GM19035 (cell line): Measurements from ENCODE around the gene SNF8.

ENCODE experiments used
- ATAC-seq: cut with Tn5 transposase; IDR thresholded peaks from one replicate; pipeline ENCODE4 v1.9.1; 2021; ENCODE audit not compliant: unreplicated experiment

The SNF8 gene

DNA sequence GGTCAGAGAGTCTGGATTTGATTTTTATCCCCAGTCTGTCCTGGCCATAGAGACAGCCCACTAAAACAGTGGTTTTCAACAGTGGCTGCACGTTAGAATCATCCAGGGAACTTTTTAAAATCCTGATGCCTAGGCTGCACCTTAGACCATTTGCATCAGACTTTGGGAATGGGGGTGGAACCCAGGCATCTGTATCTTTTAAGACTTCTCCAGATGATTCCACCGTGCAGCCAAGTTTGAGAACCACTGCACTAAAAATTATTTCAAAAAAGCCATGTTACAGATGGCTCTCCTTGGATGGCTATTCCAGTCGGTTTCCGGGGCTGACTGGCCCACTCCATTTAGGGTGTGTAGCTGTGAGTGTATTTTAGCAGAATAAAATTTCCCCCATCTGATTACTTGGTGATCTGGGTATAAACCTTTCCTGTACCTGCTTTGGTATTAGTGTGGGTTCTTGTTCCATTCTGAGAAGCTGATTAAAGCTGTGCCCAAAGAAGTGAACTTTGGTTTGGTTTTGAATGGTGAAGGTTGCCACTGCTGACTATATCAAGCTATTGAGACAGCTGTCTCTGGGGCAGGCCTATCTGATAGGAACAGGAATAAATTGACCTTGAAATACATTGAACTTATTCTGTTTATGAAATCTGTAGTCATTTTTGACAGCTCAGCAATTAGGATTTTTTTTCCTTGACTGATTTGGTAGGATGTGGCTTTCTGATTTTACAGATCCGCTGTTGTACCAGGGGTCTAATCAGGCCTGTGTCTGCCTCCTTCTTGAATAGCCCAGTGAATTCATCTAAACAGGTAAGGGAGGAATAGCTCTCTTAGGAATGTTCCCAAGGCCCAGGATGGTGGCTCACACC, 50.8 kb downstream of the SNF8 start:
- ATAC-seq = no peak

DNA sequence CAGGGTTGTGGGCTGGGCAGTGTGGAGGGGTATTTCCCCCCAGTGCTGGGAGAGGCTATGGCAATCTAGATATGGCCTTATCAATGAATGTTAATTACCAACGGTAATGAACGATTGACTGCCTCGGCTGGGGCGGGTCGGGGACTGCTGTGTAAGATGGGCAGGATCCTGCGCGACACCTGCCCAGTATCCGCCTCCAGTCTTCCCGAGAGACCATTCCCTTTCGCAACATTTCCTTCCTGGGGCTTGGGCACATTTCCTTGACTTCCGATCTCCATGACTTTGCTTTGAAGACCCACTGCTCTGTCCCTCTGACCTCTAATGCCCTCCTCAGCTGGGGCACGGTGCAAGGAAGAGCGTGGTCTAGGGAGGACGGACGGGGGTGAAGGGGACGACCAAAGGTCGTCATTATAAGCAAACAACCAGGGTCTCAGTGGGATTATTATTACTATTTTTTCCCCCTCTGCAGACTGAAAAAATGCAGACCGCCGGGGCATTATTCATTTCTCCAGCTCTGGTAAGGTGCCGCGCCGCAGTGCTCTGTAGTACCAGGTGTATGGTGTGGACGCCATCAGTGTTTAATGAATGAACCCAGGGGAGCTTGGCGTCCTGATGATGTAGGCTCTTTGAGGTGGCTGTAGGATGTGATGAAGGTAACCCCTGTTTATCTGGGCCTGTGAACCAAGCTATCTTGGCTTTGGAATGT, 51.5 kb downstream of the SNF8 start:
- no peak for ATAC-seq

DNA sequence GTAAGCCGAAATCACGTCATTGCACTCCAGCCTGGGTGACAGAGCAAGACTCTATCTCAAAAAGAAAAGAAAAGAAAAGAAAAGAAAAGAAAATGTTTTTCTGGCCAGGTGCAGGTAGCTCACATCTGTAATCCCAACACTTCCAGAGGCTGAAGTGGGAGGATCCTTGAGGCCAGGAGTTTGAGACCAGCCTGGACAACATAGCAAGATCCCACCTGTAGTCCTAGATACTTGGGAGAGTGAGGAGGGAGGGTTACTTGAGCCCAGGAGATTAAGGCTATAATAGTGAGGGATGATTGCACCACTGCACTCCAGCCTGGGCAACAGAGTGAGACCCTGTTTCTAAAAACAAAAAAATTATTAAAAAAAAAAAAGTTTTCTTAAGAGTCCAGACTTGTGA, 54.6 kb downstream of the SNF8 start:
- ATAC-seq = no peak

DNA sequence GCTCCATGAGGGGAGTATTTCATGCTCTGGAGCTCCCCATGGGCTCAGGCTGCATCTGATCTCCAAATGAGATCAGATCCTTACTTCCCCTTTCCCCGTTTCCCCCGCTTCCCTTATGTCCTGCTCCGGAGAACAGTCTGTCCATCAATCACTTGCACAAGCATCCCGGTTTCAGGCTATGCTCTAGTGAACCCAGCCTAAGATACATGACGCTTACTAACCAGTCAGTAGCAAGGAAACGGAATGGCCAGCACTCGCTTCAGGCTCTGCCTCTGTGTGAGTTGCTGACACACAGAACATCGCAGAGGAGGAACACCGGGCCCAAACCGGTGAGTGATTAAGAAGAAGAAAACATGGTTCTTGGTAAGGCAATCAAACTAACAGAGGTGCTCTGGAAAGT, 61.5 kb downstream of the SNF8 start:
- ATAC-seq = no peak

DNA sequence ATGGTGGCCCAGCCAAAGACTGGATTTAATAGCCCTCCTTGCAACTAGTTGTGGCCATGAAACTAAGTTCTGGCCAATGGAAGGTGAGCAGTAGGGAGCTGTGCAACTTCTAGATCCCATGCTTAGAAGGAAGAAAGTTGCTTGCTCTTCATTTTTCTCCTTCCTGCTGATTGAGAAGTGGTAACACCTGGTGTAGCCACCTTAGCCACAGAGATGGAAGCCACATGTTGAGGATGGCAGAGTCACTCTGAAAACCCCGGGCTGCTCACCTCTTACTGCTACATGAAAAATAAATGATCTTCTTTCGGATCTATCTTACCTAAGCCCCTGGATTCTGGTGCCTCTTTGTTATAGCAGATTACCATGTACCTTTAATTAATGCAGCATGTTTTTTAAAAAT, 62.4 kb downstream of the SNF8 start:
- no peak for ATAC-seq
